Neural cell (in vitro differentiated cells): ENCODE data around the gene ROGDI.

Experiments
- CTCF ChIP-seq: fragments of 450-650 bp; IDR thresholded peaks from 2 replicates; pipeline ENCODE4 v1.5.1; 2014; ENCODE audit warnings: antibody characterized with exemption, mild to moderate bottlenecking, moderate library complexity; ENCODE audit not compliant: poor library complexity, severe bottlenecking
- MXI1 ChIP-seq: fragments of 450-650 bp; conservative IDR thresholded peaks from 2 replicates; pipeline ENCODE4 v1.6.1; 2014; ENCODE audit warnings: antibody characterized with exemption, mild to moderate bottlenecking; ENCODE audit not compliant: poor library complexity, severe bottlenecking

GRCh38 chr16:4752351-4753100 lies 49.9 kb downstream of the ROGDI start:
- TF ChIP-seq CTCF (no peak), MXI1 (no peak)
